HEK293T (cell line): Measurements from ENCODE around the gene BCAS1.

Experiments used
- BHLHE40 ChIP-seq: fragments of 450-650 bp; IDR thresholded peaks from 2 replicates; pipeline ENCODE4 v1.6.1; 2016; ENCODE audit warnings: mild to moderate bottlenecking, moderate library complexity, borderline replicate concordance
- CTBP1 ChIP-seq: fragments of 450-650 bp; IDR thresholded peaks from 2 replicates; pipeline ENCODE4 v1.6.1; 2016; ENCODE audit warnings: borderline replicate concordance
- ELF4 ChIP-seq: fragments of 450-650 bp; IDR thresholded peaks from 2 replicates; pipeline ENCODE4 v1.6.1; 2017; ENCODE audit warnings: antibody characterized with exemption
- HDGF ChIP-seq: fragments of 450-650 bp; IDR thresholded peaks from 2 replicates; pipeline ENCODE4 v1.6.1; 2017; ENCODE audit warnings: antibody characterized with exemption, borderline replicate concordance
- NFRKB ChIP-seq: fragments of 450-650 bp; IDR thresholded peaks from 2 replicates; pipeline ENCODE4 v1.6.1; 2016; ENCODE audit warnings: mild to moderate bottlenecking, moderate library complexity
- SP1 ChIP-seq: fragments of 450-650 bp; IDR thresholded peaks from 2 replicates; pipeline ENCODE4 v1.6.1; 2017
- TARDBP ChIP-seq: fragments of 450-650 bp; IDR thresholded peaks from 2 replicates; pipeline ENCODE4 v1.6.1; 2016

DNA sequence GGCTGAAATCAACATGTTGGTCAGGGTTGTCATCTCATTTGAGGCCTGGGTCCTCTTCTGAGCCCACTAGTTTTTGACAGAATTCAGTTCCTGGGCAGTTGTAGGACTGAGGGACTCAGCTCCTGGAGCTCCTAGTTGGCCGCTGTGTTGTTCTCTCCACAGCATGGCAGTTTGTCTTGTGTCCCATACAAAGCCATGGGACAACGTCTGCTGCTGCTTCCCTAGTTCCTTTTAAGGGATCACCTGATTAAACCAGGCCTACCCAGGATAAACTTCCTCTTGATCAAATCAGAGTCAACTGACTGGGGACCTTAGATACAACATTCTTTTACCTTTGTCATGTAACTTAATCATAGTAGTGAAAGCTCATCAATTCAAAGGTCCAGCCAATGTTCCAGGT, 141.0 kb downstream of the BCAS1 start:
- TF ChIP-seq HDGF (no peak), TARDBP (no peak), ELF4 (no peak), SP1 (no peak), BHLHE40 (no peak), NFRKB (no peak), CTBP1 (no peak)
